GM19372 (cell line): ENCODE data around the gene PDX1.

Experiments used
- ATAC-seq: cut with Tn5 transposase; IDR thresholded peaks from one replicate; pipeline ENCODE4 v1.9.1; 2021; ENCODE audit warnings: mild to moderate bottlenecking, low read depth, moderate library complexity; ENCODE audit not compliant: unreplicated experiment

PDX1 gene

GRCh38 chr13:27969082-27969865 lies 49.5 kb downstream of the PDX1 start, which contains the start of gene CDX2:
TSS of gene CDX2 (minus strand) at chr13:27969315. CDS start at chr13:27969006, 309 bp downstream.
- no peak for ATAC-seq

- no peak for ATAC-seq
Measured at GRCh38 chr13:27969866-27970229, 50.0 kb downstream of the PDX1 start.

- no peak for ATAC-seq
Measured at GRCh38 chr13:27970382-27971235, 50.8 kb downstream of the PDX1 start.

- ATAC-seq: no peak
Measured at GRCh38 chr13:27971236-27971645, 51.4 kb downstream of the PDX1 start.

- ATAC-seq: no peak
Measured at GRCh38 chr13:27971776-27972477, 52.1 kb downstream of the PDX1 start.

- no peak for ATAC-seq
Measured at GRCh38 chr13:27972478-27972820, 52.6 kb downstream of the PDX1 start.

- ATAC-seq: no peak
Measured at GRCh38 chr13:27973291-27973690, 53.5 kb downstream of the PDX1 start.

- ATAC-seq: no peak
Measured at GRCh38 chr13:27973961-27974662, 54.3 kb downstream of the PDX1 start.
